Measurements from ENCODE around the gene GSPT1.

DNA sequence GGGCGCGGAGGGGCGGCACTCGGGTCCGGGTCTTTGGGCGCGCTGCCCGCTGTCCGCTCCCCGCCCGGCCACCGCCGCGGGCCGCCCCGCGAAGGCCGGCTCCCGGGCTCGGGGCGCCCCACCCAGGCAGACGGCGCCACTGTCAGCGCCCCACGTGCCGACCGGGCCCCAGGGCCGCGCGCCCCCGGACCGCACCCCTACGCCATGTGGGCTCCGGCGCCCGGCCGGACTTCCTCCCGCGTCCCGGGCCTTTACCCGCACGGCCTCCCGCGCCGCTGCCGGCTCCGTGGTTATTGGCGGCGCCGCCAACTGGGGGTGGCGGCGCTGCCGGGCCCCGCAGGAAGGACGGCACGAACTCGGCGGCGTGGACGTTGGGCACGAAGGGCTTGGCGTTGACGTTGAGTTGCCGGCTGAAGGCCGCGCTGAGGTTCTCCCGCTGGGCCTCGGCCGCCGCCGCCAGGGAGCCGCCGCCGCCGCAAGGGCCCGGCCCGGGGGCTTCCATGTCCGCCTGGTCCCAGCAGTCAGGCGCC is 577 bp downstream of the GSPT1 start:
- TF ChIP-seq CTCF (IDR thresholded peaks at IDR 0.05) (no peak), EZH2 (IDR thresholded peaks at IDR 0.05; ENCODE audit: borderline replicate concordance, insufficient read depth, low read depth, low read length, poor library complexity, severe bottlenecking) (no peak)

All from B cell (primary cell).